Stimulated activated CD8-positive, alpha-beta memory T cell treated with anti-CD3 and anti-CD28 coated beads, Interleukin-7, amount 100 ng/mL, for 1 hour (primary cell): Measurements from ENCODE around the gene SYDE1.
"Not testable (repeated sequence)": the region's sequence is repeated elsewhere in the genome, so short reads cannot be mapped to it uniquely, and the experiment has no call there.

Experiments used
- DNase-seq, 2 donors: peaks; one replicate each; pipeline ENCODE4 v3.0.0-alpha.2; 2020; ENCODE audit warnings: low read depth in 2 of 2

Gene SYDE1

DNA sequence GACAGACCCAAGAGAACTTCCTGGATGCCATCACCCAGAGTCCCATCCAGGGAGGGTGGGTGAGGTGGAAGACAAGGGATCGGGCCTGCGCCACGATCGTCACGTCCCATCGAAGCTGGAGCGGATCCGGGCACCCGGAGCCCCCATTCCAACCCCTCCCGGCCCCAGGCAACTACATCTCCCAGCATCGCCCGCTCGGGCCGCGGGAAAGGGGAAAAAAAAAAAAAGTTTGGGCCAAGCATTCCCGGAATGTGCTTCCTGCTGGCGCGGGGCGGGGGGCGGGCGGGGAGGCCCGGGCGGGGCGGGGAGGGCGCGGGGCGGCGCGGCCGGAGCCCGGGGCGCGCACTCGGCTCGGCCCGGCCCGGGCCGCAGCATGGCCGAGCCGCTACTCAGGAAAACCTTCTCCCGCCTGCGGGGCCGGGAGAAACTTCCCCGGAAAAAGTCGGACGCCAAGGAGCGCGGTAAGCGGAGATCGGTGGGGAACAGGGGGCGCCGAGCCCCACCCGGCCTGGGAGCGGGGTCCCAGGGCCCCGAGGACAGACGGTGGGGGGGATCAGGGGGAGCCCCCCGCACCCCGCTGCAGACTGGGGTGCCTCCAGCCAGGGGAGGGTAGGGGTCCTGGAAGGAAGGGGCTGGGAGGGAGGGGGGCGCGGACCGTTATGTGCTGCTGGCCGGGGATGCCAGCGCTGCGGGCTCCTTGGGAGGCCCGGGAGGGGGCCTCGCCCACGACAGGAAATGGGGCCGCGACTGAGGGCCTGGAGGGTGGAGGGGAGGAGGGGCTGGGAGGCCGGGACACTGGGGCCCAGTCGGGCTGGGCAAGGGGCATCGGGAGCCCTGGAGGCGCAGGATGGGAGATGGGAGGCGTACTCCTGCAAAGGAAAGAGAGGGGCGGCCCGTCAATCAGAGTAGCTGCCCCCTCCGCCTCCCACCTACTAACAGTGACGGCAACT lies at the start of gene SYDE1:
Gene SYDE1 (plus strand): TSS at position 341 of the 950 bp plus-strand sequence. CDS start 33 bp downstream, at position 374.
- DNase-seq: no peak

GRCh38 chr19:15062036-15062435 lies 45.2 kb upstream of the SYDE1 start:
- no peak for DNase-seq

DNA sequence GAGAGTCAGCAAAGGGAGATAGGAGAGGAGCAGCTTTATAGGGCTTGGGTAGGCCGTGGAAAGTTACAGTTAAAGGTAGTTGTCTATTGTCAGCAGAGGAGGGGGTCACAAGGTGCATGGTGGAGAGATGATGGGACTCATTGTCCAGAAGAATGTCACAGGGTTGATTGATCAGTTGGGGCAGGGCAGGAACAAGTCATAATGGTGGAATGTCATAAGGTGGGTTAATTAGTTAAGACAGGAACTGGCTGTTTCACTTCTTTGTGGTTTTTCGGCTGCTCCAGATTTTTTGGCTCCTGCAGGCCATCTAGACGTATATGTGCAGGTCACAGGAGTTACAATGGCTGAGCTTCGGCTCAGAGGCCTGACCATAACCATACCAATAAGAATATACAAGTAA lies 36.8 kb upstream of the SYDE1 start:
- DNase-seq: not testable (repeated sequence)

- DNase-seq: no peak
Observed at GRCh38 chr19:15072930-15073647, 34.1 kb upstream of the SYDE1 start.

GRCh38 chr19:15074371-15074770 lies 32.8 kb upstream of the SYDE1 start:
- DNase-seq: no peak

- DNase-seq: no peak
Observed at GRCh38 chr19:15075806-15076205, 31.4 kb upstream of the SYDE1 start.

GRCh38 chr19:15080002-15080401 lies 27.2 kb upstream of the SYDE1 start:
- not testable (repeated sequence) for DNase-seq

- no peak for DNase-seq
Observed at GRCh38 chr19:15081911-15082310, 25.3 kb upstream of the SYDE1 start, which contains the start of gene OR1I1. OR1I1 (plus strand) TSS chr19:15082211; CDS start chr19:15087066, 4,855 bp downstream.

- DNase-seq: no peak
Observed at GRCh38 chr19:15087182-15087581, 20.0 kb upstream of the SYDE1 start.

DNA sequence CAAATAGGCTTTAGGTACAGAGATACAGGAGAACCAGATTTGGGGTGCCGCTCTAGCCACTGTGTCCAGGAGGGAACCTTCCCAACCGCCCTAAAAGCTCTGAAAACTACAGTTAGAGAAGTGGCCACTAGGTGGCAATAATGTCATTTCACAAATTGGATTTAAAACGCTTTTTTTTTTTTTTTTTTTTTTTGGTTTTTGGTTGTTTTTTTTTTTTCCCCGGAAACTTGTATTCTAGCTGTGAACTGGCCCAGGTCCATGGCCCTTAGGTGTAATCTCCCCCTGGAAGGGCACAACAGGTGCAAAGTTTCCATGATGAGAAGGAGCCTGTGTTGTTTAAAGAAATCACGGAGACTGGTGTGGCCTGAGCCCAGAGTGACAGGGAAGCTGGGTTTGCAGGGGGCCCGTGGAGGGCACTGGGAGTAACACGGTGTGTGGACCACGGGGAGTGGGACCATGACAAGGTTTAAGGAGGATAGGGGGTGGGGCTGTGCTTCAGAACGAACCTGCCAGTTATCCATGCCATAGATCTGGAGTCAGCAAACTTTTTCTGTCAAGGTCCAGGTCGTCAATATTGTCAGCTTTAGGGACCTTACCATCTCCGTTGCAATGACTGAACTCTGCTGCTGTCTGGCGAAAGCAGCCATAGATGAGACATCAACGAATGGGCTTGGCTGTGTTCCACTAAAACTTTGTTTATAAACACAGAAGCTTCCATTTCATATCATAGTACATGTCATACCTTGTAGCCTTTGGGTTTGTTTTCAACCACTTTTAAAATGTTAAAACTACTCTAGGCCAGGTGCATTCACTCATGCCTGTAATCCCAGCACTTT lies 15.1 kb upstream of the SYDE1 start:
- DNase-seq: peak in 1 of 2 donors; percentile 8

DNA sequence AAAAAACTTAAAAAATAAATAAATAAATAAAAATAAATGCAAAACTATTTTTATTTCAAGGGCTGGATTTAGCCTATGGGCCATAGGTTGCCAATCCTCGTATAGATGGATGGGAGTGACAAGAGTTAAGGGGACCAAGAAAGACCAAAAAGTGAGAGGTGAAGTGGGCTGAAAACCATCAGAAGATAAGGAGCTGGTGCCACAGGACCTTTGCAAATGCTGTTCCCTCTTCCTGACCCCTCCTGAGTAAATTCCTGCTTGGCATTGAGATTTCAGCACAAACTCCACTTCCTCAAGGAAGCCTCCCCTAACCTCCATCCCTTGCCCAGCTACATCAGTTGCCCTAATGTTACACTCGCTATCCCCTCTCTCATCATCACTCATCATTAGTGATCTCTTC lies 14.2 kb upstream of the SYDE1 start:
- DNase-seq: no peak

DNA sequence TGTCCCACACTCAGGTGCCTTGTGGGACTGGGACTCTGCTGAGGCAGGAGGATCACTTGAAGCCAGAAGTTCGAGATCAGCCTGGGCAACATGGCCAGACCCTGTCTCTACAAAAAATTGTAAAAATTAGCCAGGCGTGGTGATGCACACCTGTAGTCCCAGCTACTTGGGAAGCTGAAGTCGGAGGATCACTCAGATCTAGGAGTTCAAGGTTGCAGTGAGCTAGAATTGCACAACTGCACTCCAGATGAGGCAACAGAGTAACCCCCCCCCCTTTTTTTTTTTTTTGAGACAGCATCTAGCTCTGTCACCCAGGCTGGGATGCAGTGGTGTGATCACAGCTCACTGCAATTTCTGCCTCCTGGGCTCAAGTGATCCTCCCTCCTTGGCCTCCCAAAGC lies 11.0 kb upstream of the SYDE1 start:
- no peak for DNase-seq

DNA sequence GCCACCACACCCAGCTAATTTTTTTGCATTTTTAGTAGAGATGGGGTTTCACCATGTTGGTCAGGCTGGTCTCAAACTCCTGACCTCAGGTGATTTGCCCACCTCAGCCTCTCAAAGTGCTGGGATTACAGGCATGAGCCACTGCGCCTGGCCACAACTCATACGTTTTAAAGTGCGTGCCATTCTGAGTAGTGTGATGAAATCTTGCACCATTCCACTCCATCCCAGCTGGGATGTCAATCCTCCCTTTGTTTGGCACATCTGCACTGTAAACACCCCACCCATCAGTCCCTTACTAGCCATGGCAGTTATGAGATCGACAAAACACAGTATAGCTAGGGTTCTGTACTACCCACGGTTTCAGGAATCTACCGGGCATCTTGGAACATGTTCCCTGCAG lies 9.2 kb upstream of the SYDE1 start:
- not testable (repeated sequence) for DNase-seq

GRCh38 chr19:15098460-15098859 lies 8.7 kb upstream of the SYDE1 start:
- no peak for DNase-seq

GRCh38 chr19:15099017-15099582 lies 8.1 kb upstream of the SYDE1 start:
- no peak for DNase-seq

- DNase-seq: peak in 1 of 2 donors; percentile 13
Observed at GRCh38 chr19:15101479-15102082, 5.6 kb upstream of the SYDE1 start.

- no peak for DNase-seq
Observed at GRCh38 chr19:15104003-15104402, 3.2 kb upstream of the SYDE1 start.

DNA sequence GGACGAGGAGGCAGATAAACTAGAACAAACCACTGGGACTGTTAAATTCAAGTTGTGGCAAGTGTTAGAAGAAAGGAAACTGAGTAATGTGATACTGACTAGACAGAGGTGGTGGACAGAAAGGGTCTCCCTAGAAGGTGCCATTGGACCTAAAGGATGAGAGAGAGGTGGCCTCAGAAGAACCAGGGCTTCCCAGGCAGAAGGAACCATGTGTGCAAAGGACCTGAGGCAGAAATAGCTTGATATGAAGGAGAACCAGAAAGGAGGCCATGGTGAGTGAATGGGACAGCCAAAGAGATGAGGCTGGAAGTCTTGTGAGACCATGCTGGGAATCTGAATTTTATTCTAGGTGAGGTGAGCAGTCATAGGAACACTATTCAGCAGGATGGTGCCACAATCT lies 2.8 kb upstream of the SYDE1 start:
- DNase-seq: no peak

DNA sequence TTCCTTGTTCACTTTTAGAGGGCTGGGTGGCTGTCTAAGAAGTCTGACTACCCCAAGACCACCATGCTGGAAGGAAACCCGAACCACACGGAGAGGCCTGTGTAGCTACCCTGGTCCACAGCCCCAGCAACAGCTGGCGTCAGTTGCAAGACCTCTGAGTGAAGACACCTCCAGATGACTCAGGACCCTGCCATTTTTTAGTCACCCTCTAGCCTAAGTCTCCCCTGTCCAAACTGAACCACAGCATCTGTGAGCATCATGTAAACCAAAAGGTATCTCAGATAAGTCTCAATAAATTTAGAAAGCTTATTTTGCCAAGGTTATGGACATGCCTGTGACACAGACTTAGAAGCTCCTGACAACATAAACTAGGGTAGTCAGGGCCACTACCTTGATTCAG lies 2.2 kb upstream of the SYDE1 start:
- no peak for DNase-seq

GRCh38 chr19:15108145-15108844 lies 1.1 kb downstream of the SYDE1 start:
- no peak for DNase-seq
